Hepatocyte (in vitro differentiated cells): Measurements from ENCODE around the gene SBK2.

ENCODE experiments used
- CTCF ChIP-seq: fragments of 200-600 bp; sonication (generic); IDR thresholded peaks from 2 replicates; pipeline ENCODE4 v1.5.1; 2016; ENCODE audit warnings: antibody characterized with exemption, mild to moderate bottlenecking; ENCODE audit not compliant: poor library complexity
- EZH2 ChIP-seq: fragments of 200-600 bp; sonication (generic); IDR thresholded peaks from 2 replicates; pipeline ENCODE4 v1.6.1; 2016; ENCODE audit warnings: antibody characterized with exemption, mild to moderate bottlenecking, borderline replicate concordance
- EZH2phosphoT487 ChIP-seq: fragments of 200-600 bp; sonication (generic); IDR thresholded peaks from one replicate; pipeline ENCODE4 v1.6.1; 2018; ENCODE audit warnings: antibody characterized with exemption, mild to moderate bottlenecking, low read depth, moderate library complexity; ENCODE audit not compliant: unreplicated experiment, severe bottlenecking

- TF ChIP-seq CTCF (no peak), EZH2 (no peak), EZH2phosphoT487 (no peak)
These were observed 48.8 kb downstream of the SBK2 start, which contains the start of gene SSC5D for GRCh38 chr19:55487924-55488687.
